GM19035 (cell line): ENCODE measurements around the gene CXCL14.

Experiments used
- ATAC-seq: cut with Tn5 transposase; IDR thresholded peaks from one replicate; pipeline ENCODE4 v1.9.1; 2021; ENCODE audit not compliant: unreplicated experiment

The CXCL14 gene

GRCh38 chr5:135596788-135597187, 18.0 kb upstream of the CXCL14 start:
- no peak for ATAC-seq

GRCh38 chr5:135596157-135596763, 17.5 kb upstream of the CXCL14 start:
- ATAC-seq, result no peak

GRCh38 chr5:135594416-135594960, 15.7 kb upstream of the CXCL14 start:
- no peak for ATAC-seq

GRCh38 chr5:135593886-135594285, 15.1 kb upstream of the CXCL14 start:
- ATAC-seq, result no peak

- no peak for ATAC-seq
These were observed 14.3 kb upstream of the CXCL14 start for GRCh38 chr5:135593141-135593540.

- no peak for ATAC-seq
These were observed 13.7 kb upstream of the CXCL14 start for GRCh38 chr5:135592312-135593045.

GRCh38 chr5:135591277-135591676, 12.5 kb upstream of the CXCL14 start:
- no peak for ATAC-seq

- no peak for ATAC-seq
These were observed 10.4 kb upstream of the CXCL14 start for GRCh38 chr5:135589152-135589551.

GRCh38 chr5:135587721-135588663, 9.2 kb upstream of the CXCL14 start:
- ATAC-seq, result no peak

- no peak for ATAC-seq
These were observed 6.1 kb upstream of the CXCL14 start for GRCh38 chr5:135584918-135585317.

- ATAC-seq, result no peak
These were observed 5.5 kb upstream of the CXCL14 start for GRCh38 chr5:135584276-135584675.

- no peak for ATAC-seq
These were observed 3.4 kb upstream of the CXCL14 start for GRCh38 chr5:135582099-135582781.

GRCh38 chr5:135578305-135578684, 496 bp downstream of the CXCL14 start:
- no peak for ATAC-seq

GRCh38 chr5:135577421-135577820, 1.4 kb downstream of the CXCL14 start:
- ATAC-seq, result no peak

- ATAC-seq, result no peak
These were observed 2.7 kb downstream of the CXCL14 start for GRCh38 chr5:135576075-135576599.

GRCh38 chr5:135574493-135574892, 4.3 kb downstream of the CXCL14 start:
- no peak for ATAC-seq

GRCh38 chr5:135571902-135572301, 6.9 kb downstream of the CXCL14 start:
- no peak for ATAC-seq

- ATAC-seq, result no peak
These were observed 7.7 kb downstream of the CXCL14 start for GRCh38 chr5:135571066-135571609.

GRCh38 chr5:135570453-135570764, 8.4 kb downstream of the CXCL14 start:
- no peak for ATAC-seq

- no peak for ATAC-seq
These were observed 8.9 kb downstream of the CXCL14 start for GRCh38 chr5:135569755-135570452.
